Embryonic facial prominence (tissue), 1 donor: ENCODE measurements around the gene ALCAM.
"Not testable (repeated sequence)": the region's sequence is repeated elsewhere in the genome, so short reads cannot be mapped to it uniquely, and the experiment has no call there.

Experiments
- DNase-seq: peaks from one replicate; pipeline ENCODE4 v3.0.0-alpha.2; 2016; ENCODE audit errors: extremely low spot score

The ALCAM gene

DNA sequence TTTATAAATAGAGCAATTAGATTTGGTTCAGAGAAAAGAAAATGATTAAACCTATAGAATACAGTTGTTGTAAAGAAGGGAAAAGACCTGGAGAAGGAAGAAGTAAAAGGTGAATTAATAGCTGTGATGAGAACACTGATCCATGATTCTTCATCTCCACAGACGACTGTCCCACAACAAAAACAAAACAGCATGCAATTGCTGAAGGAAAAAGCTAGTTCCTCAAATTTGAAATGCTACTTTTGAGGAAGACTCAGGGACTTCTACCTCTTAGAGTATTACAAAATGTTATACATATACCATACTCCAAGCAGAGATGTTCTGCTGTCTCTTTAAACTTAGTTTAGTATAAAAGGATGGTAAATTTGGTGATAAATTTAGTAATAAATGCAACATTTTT, 21.5 kb downstream of the ALCAM start:
- DNase-seq: no peak

- not testable (repeated sequence) for DNase-seq
Observed at GRCh38 chr3:105389759-105390158, 23.1 kb downstream of the ALCAM start.

DNA sequence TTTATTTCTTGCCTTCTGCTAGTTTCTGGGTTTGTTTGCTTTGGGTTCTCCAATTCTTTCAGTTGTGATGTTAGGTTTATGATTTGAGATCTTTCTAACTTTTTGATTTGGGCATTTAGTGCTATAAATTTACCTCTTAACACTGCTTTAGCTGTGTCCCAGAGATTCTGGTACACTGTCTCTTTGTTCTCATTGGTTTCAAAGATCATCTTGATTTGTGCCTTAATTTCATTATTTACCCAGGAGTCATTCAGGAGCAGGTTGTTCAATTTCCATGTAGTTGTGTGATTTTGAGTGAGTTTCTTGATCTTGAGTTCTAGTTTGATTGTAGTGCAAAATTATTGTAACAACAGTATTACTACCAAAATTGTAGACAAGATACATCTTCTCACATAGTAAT, 25.9 kb downstream of the ALCAM start:
- not testable (repeated sequence) for DNase-seq

- DNase-seq: no peak
Observed at GRCh38 chr3:105394177-105394576, 27.5 kb downstream of the ALCAM start.

DNA sequence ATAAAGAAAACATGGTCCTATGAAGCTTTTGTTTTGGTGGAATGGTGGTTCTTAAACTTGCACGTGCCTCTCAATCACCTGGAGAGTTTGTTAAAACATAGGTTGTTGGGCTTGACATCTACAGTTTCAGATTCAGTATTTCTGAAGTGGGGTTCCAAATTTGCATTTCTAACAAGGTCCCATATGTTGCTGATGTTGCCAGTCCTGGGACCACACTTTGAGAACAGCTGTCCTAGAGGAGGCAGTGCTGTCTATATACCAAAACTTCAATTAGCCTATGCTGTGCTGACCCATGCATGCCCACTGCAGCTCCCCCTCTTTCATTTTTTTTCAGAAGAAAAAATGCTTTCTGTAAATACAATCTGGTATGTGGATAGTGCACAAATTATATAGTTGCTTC, 31.3 kb downstream of the ALCAM start:
- no peak for DNase-seq

DNA sequence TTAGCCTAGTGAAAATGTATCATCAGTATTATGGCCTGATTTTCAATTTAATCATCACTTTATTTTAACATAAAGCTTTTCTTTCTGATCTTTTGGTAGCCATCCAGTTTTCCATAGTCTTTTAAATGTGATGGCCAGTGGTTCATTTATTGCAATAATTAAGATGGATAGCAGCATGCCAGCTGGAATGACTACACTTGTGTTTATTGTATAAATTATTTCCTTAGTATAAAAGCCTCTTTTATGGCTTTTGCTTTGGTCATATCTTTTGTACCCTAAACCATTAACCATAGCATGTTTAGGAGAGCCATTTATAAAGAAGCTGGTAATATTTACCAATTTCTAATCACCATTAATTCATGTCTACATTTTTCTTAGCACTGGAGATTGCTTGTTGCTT, 31.7 kb downstream of the ALCAM start:
- no peak for DNase-seq

DNA sequence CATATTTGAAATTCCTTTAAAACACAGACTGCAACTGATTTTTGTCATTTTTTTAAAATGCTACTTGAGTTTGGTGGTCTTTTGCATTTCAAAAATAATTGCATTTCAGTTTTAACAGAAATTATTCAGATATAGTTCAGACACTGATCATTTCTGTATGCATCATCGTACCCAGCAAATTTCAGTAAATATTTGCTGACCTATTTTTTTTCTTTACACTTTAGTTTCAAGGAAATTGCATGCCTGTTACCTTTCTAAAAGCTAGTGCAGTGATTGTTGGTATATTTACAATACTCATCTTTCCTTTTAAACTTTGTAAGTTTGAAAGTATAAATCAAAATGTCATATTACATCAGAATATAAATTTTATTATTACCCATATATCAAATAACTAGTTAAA, 32.4 kb downstream of the ALCAM start:
- no peak for DNase-seq

GRCh38 chr3:105399611-105400010, 32.9 kb downstream of the ALCAM start:
- DNase-seq: no peak

DNA sequence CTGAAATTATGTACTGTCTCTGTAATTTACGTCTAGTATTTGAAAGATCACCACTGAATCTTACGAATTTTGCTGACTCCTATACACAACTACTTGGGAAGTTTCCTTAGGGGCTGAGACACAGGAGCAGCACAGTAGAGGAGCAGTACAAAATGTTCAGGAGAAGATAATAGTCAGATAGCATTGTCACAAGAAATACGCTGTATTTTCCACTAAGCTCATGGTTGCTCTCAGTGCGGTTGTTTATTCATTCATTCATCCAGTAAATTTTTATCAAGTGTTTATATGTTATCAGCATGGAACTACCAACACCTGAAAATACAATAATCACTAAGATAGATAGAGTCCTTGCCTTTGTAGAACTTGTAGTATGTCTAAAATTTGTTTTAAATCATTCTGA, 34.5 kb downstream of the ALCAM start:
- DNase-seq: no peak

GRCh38 chr3:105401691-105402149, 35.0 kb downstream of the ALCAM start:
- no peak for DNase-seq

- no peak for DNase-seq
Observed at GRCh38 chr3:105402287-105402801, 35.6 kb downstream of the ALCAM start.

GRCh38 chr3:105403034-105403433, 36.3 kb downstream of the ALCAM start:
- not testable (repeated sequence) for DNase-seq

DNA sequence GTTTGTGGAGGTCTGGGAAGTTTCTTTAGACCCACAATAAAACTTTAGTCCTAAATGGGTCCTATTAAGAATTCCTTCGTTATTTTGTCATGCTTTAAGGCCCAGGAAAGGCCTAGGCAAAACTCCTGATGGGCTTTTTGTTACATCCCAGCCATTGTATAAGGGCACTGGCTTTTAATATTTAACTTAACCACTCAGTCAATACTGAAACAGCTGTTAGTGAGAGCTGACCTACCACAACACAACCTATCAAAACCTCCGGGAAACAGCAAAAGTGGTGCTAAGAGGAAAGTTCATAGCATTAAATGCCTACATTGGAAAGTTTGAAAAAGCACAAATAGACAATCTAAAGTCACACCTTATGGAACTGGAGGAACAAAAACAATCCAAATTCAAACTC, 39.6 kb downstream of the ALCAM start:
- DNase-seq: no peak

DNA sequence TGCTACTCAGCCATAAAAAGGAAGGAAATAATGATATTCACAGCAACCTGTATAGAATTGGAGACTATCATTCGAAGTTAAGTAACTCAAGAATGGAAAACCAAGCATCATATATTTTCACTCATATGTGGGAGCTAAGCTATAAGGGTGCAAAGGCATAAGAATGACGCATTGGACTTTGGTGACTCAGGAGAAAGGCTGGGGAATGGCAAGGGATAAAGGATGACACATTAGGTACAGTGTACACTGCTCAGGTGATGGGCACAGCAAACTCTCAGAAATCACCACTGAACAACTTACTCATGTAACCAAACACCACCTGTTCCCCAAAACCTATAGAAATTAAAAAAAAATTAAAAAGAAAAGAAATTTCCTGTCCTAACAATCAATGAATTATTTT, 42.7 kb downstream of the ALCAM start:
- no peak for DNase-seq

GRCh38 chr3:105413343-105413887, 46.7 kb downstream of the ALCAM start:
- no peak for DNase-seq

DNA sequence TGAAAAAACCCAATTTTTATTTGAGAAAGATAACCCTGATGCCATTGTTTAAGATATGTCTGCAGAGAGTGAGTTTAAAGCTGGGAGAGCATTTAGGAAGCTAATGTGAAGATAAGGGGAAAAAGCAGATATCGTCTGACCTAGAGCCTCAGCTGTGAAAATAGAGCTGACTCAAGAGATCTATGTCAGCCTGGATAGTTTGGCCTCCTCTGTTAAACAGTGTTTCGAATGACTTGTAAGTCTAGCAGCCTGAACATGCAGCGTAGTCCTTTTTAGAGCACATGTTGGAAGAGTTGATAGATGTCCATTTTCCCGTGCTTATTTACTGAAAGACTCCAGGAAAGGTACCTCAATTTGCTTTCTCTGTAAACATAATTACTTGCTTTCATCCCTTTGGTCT, 48.1 kb downstream of the ALCAM start:
- DNase-seq: no peak

GRCh38 chr3:105415951-105416350, 49.2 kb downstream of the ALCAM start:
- DNase-seq: no peak

- DNase-seq: no peak
Observed at GRCh38 chr3:105417525-105418289, 51.0 kb downstream of the ALCAM start.

DNA sequence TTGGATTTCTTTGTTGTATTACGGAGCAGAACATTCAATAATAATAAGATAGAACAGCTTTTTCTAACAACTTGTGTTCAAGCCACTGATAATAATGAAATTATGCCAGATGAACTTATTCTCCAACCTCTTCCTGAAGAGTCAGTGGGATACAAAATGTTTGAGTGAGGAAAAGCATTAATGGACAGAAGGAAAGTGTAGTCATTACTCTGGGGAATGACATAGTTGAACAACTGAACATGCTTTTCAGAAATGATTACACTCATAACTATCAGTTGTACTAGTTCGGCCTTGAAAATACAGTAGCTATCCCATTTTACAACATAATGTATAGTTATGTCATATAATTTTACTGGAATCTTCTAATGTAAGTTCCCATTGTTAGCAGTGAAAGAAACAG, 55.9 kb downstream of the ALCAM start:
- DNase-seq: no peak

- no peak for DNase-seq
Observed at GRCh38 chr3:105423397-105423796, 56.7 kb downstream of the ALCAM start.

DNA sequence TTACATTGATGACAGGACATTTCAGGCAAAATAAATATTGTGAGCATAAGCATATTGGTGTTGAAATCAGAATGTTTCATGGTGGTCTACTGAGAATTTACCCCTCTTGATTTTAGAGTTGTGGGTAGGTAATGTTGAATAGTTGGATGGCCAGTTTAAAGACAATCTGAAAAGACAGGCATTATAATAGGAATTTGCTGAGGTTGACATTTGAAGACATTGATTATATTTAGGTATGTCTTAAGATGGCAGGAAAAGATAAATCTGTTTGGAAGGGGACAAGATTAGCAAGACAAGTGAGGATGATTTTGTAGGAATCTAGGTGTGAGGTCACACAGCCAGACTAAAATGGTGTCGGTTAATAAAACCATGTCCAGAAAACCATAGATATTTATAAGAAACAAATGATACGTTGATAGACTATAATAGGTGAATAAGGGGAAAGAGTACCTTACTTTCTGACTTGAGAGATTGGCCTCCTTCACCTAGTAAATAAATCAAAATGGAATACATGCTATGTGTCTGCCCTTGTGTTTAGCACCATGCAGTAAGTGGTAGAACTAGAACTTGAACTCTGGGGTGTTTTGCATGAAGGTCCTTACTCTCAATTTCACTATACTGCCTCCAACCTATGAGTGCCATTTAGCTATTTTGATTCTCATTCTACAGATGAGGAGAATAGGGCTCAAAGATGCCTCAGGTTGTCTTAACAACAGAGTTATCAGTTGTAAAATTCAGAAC, 57.9 kb downstream of the ALCAM start:
- DNase-seq: no peak

- DNase-seq: no peak
Observed at GRCh38 chr3:105425153-105425502, 58.4 kb downstream of the ALCAM start.

- DNase-seq: no peak
Observed at GRCh38 chr3:105427332-105427731, 60.6 kb downstream of the ALCAM start.
